Hepatocyte (in vitro differentiated cells): ENCODE data around the gene RBFOX1. TPM values are rescaled to one million over a fixed set of nuclear protein-coding genes. Genes with fewer than 3 reads are reported as not detected.

Experiments used
- DNase-seq: peaks from one replicate; pipeline ENCODE4 v3.0.0-alpha.2; 2016; ENCODE audit warnings: low spot score
- H2AFZ ChIP-seq: fragments of 200-600 bp; sonication (generic); 2 replicates; pipeline ENCODE4 v1.6.0; 2016; ENCODE audit warnings: antibody characterized with exemption, mild to moderate bottlenecking
- H3K27ac ChIP-seq: fragments of 200-600 bp; sonication (generic); 2 replicates; pipeline ENCODE4 v1.5.1; 2016; ENCODE audit warnings: mild to moderate bottlenecking
- H3K27me3 ChIP-seq: fragments of 200-600 bp; sonication (generic); 2 replicates; pipeline ENCODE4 v1.6.1; 2016
- H3K36me3 ChIP-seq: fragments of 200-600 bp; sonication (generic); replicated peaks from 2 replicates; pipeline ENCODE4 v1.5.1; 2016; ENCODE audit warnings: low read depth; ENCODE audit not compliant: insufficient read depth
- H3K4me1 ChIP-seq: fragments of 200-600 bp; sonication (generic); 2 replicates; pipeline ENCODE4 v1.5.1; 2016; ENCODE audit warnings: mild to moderate bottlenecking, moderate library complexity; ENCODE audit not compliant: insufficient read depth
- H3K4me2 ChIP-seq: fragments of 200-600 bp; sonication (generic); 2 replicates; pipeline ENCODE4 v1.6.0; 2016
- H3K4me3 ChIP-seq: fragments of 200-600 bp; sonication (generic); 2 replicates; pipeline ENCODE4 v1.5.1; 2016; ENCODE audit warnings: mild to moderate bottlenecking
- H3K79me2 ChIP-seq: fragments of 200-600 bp; sonication (generic); 2 replicates; pipeline ENCODE4 v1.6.0; 2017; ENCODE audit warnings: mild to moderate bottlenecking
- H3K9me2 ChIP-seq: fragments of 200-600 bp; sonication (generic); replicated peaks from 2 replicates; pipeline ENCODE4 v1.6.0; 2017; ENCODE audit warnings: mild to moderate bottlenecking; ENCODE audit not compliant: insufficient read depth
- H3K9me3 ChIP-seq: fragments of 200-600 bp; sonication (generic); 2 replicates; pipeline ENCODE4 v1.5.1; 2016; ENCODE audit warnings: low read depth, mild to moderate bottlenecking
- H4K20me1 ChIP-seq: fragments of 200-600 bp; sonication (generic); 2 replicates; pipeline ENCODE4 v1.6.0; 2016; ENCODE audit warnings: mild to moderate bottlenecking; ENCODE audit not compliant: insufficient read depth, poor library complexity, severe bottlenecking
- EZH2 ChIP-seq: fragments of 200-600 bp; sonication (generic); IDR thresholded peaks from 2 replicates; pipeline ENCODE4 v1.6.1; 2016; ENCODE audit warnings: antibody characterized with exemption, mild to moderate bottlenecking, borderline replicate concordance
- EZH2phosphoT487 ChIP-seq: fragments of 200-600 bp; sonication (generic); IDR thresholded peaks from one replicate; pipeline ENCODE4 v1.6.1; 2018; ENCODE audit warnings: antibody characterized with exemption, mild to moderate bottlenecking, low read depth, moderate library complexity; ENCODE audit not compliant: unreplicated experiment, severe bottlenecking
- WGBS: methylation state at CpG from one replicate; pipeline ENCODE4 v1.1.6; 2016; ENCODE audit warnings: low lambda C conversion rate; ENCODE audit errors: missing lambda C conversion rate; 5-methylcytosine and 5-hydroxymethylcytosine counted together
- polyA plus RNA-seq: library from polyadenylated mRNA; unstranded; fragments of >200 nt; fragmentation: Nextera tagmentation; extraction: Ambion mirVana; gene quantifications from 2 replicates; pipeline ENCODE4 v1.2.1, GENCODE V29; 2016
- total RNA-seq: library from RNA; depleted of rRNA; stranded (reverse); fragments of >200 nt; gene quantifications from 2 replicates; pipeline ENCODE4 v1.2.3, GENCODE V29; 2014
- TF ChIP-seq, protein P1 (sequence below): fragments of 200-600 bp; sonication (generic); IDR thresholded peaks from 2 replicates; pipeline ENCODE4 v1.5.1; 2016; ENCODE audit warnings: antibody characterized with exemption, mild to moderate bottlenecking; ENCODE audit not compliant: poor library complexity

Gene RBFOX1
- total and polyA plus RNA-seq, 2 experiments from 2014 or later: 1.00 to 1.2 TPM

DNA sequence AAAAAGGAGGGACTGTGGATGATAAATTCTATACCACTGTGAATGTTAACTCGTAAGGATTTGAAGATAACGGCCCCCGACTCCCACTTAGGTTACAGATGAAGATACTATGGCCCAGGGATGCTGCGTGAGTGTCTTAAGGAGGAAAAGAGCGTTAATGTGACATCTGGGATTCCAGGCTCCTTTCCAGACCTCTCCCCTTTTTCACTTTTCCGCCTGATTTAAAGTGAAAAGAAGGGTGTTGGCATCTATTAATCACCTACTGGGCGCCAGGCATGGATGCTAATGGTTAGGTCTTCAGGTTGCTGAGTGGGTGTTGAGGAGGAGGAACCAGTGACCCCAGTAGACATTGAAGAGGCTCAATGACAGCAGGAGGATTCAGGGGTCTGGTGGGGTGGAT lies 117.8 kb downstream of the RBFOX1 start:
- 86% methylated on average over 7 of the region's 7 CpGs for WGBS
- DNase-seq: no peak
- H3K9me2 ChIP-seq: no peaks in the 10 kb centered on the region
- no peaks in the 10 kb centered on the region for H3K9me3 ChIP-seq
- no peak overlapping the region for H2AFZ ChIP-seq
- H3K4me1 ChIP-seq: no peaks in the 10 kb centered on the region
- no peak overlapping the region for H3K4me2 ChIP-seq
- no peaks in the 10 kb centered on the region for H3K36me3 ChIP-seq
- no peak overlapping the region for H3K27ac ChIP-seq
- TF ChIP-seq EZH2phosphoT487 (no peak), EZH2 (no peak)
- TF ChIP-seq, protein P1, sequence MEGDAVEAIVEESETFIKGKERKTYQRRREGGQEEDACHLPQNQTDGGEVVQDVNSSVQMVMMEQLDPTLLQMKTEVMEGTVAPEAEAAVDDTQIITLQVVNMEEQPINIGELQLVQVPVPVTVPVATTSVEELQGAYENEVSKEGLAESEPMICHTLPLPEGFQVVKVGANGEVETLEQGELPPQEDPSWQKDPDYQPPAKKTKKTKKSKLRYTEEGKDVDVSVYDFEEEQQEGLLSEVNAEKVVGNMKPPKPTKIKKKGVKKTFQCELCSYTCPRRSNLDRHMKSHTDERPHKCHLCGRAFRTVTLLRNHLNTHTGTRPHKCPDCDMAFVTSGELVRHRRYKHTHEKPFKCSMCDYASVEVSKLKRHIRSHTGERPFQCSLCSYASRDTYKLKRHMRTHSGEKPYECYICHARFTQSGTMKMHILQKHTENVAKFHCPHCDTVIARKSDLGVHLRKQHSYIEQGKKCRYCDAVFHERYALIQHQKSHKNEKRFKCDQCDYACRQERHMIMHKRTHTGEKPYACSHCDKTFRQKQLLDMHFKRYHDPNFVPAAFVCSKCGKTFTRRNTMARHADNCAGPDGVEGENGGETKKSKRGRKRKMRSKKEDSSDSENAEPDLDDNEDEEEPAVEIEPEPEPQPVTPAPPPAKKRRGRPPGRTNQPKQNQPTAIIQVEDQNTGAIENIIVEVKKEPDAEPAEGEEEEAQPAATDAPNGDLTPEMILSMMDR: no peak
- H3K79me2 ChIP-seq: no peaks in the 10 kb centered on the region
- H4K20me1 ChIP-seq: no peaks in the 10 kb centered on the region
- no peak overlapping the region for H3K4me3 ChIP-seq
- no peaks in the 10 kb centered on the region for H3K27me3 ChIP-seq

GRCh38 chr16:7452090-7452489 lies 119.4 kb downstream of the RBFOX1 start:
- Histone ChIP-seq H3K4me3 (no peak overlapping the region), H3K79me2 (no peaks in the 10 kb centered on the region), H3K4me2 (no peak overlapping the region), H3K36me3 (no peaks in the 10 kb centered on the region), H3K9me2 (no peaks in the 10 kb centered on the region), H4K20me1 (no peaks in the 10 kb centered on the region), H3K4me1 (no peaks in the 10 kb centered on the region), H3K27me3 (no peaks in the 10 kb centered on the region), H3K27ac (no peak overlapping the region), H3K9me3 (no peaks in the 10 kb centered on the region), H2AFZ (no peak overlapping the region)
- DNase-seq: no peak
- 89% methylated on average over 6 of the region's 6 CpGs for WGBS
- TF ChIP-seq, protein P1: no peak
- no peak for TF ChIP-seq EZH2phosphoT487
- TF ChIP-seq EZH2: no peak

GRCh38 chr16:7456211-7456610 lies 123.6 kb downstream of the RBFOX1 start:
- 37% methylated on average over 5 of the region's 5 CpGs for WGBS
- H3K79me2 ChIP-seq: no peaks in the 10 kb centered on the region

More at GRCh38 chr16:7456211-7456610, 123.6 kb downstream of the RBFOX1 start:
- Histone ChIP-seq H3K36me3 (no peaks in the 10 kb centered on the region), H2AFZ (no peak overlapping the region), H3K9me3 (no peaks in the 10 kb centered on the region), H3K9me2 (no peaks in the 10 kb centered on the region), H3K4me2 (no peak overlapping the region), H3K27ac (no peak overlapping the region), H3K4me3 (no peak overlapping the region), H3K4me1 (no peaks in the 10 kb centered on the region), H3K27me3 (no peaks in the 10 kb centered on the region), H4K20me1 (no peaks in the 10 kb centered on the region)
- no peak for DNase-seq
- no peak for TF ChIP-seq EZH2phosphoT487
- TF ChIP-seq, protein P1: no peak
